ENCODE data around the gene SF1. TPM values are rescaled to one million over a fixed set of nuclear protein-coding genes. Genes with fewer than 3 reads are reported as not detected.

The SF1 gene
- total RNA-seq, 1 donor from 2014 or later: 500 TPM

DNA sequence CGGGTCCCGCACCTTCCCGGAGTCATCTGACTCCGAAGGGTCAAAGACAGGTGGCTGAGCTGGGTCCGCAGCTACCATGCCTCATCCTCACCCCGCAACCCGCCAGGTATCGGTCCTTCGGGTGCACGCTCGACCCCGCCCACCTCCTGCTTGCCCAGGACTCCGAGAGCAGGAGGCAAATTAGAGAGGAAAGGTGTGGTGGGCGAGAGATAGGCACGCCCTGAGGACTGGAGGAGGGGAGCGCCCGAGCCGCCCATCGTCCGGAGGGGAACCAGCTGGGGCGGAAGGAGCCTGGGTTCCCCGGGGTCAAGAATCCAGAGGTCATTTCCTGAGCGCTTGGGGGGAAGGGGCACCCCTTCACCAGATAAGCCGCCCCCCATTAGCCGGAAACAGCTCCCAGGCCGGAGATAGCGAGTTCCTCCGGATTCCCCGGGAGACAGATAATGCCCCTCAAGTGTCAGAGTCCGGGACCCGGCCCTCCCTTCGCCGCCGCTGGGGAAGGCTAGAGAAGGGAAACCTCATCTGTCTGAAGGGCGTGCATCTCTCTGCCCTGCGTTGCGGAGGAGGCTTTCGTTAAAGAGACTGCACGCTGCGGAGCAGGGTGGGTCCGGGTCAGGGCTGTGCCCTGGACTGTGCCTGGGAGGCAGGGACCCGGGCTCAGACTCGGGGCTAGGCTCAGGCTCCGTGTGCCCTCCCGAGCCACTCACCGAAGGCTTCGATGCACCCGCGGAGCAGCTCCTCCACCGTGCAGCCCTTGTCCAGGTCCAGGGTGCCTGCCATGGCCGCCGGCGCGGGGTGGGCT is 36.1 kb downstream of the SF1 start:
- peaks cover 63% of the 10 kb centered on the region for H3K27me3 Mint-ChIP-seq
- H3K4me3 Mint-ChIP-seq (ENCODE audit: low read depth): no peak overlapping the region
- H3K27ac Mint-ChIP-seq: no peak overlapping the region
- peaks cover 8% of the 10 kb centered on the region for H3K4me1 Mint-ChIP-seq (ENCODE audit: low read depth)
- H3K9me3 Mint-ChIP-seq (ENCODE audit: low read depth): no peaks in the 10 kb centered on the region
- no peak for DNase-seq (ENCODE audit: low spot score, unreplicated experiment)
- no peaks in the 10 kb centered on the region for H3K36me3 Mint-ChIP-seq (ENCODE audit: insufficient read depth)
- TF ChIP-seq, protein P1, sequence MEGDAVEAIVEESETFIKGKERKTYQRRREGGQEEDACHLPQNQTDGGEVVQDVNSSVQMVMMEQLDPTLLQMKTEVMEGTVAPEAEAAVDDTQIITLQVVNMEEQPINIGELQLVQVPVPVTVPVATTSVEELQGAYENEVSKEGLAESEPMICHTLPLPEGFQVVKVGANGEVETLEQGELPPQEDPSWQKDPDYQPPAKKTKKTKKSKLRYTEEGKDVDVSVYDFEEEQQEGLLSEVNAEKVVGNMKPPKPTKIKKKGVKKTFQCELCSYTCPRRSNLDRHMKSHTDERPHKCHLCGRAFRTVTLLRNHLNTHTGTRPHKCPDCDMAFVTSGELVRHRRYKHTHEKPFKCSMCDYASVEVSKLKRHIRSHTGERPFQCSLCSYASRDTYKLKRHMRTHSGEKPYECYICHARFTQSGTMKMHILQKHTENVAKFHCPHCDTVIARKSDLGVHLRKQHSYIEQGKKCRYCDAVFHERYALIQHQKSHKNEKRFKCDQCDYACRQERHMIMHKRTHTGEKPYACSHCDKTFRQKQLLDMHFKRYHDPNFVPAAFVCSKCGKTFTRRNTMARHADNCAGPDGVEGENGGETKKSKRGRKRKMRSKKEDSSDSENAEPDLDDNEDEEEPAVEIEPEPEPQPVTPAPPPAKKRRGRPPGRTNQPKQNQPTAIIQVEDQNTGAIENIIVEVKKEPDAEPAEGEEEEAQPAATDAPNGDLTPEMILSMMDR (IDR thresholded peaks at IDR 0.05; ENCODE audit: unreplicated experiment): no peak

DNA sequence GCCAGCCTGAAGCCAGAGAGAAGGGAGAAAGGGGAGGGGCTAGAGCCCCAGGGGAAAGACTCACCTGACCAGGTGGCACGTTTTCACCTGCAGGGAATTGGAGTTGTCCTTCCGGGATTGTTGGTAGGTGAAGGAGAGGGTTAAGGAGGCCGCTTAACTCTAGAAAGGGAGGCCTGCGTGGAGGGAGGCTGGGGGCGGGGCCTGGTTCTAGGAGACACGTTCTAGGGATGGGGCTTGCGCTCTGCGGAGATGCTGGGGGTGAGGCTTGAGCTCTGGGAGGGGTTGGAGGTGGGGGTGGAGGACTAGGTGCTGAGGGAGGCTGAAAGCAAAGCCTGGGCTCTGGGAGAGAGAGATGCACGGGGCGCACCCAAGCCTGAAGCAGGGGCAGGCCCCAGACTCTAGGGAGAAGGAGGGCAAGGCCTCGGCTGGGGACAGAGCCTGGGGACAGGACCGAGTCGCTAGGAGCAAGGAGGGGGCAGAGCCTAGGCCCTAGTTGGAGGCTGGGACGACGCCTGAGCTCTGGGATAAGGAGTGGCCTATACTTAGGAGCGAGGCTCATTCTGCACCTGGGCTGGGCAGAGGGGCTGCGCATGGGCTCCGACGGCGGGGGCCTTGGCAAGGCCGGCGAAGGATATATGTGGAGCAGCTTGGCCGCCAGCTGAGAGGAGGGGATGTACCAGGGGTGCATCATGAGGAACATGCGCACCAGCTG is 36.8 kb downstream of the SF1 start:
- H3K27me3 Mint-ChIP-seq: peaks cover 60% of the 10 kb centered on the region
- H3K36me3 Mint-ChIP-seq (ENCODE audit: insufficient read depth): no peaks in the 10 kb centered on the region
- no peaks in the 10 kb centered on the region for H3K9me3 Mint-ChIP-seq (ENCODE audit: low read depth)
- H3K4me3 Mint-ChIP-seq (ENCODE audit: low read depth): no peak overlapping the region
- peaks cover 8% of the 10 kb centered on the region for H3K4me1 Mint-ChIP-seq (ENCODE audit: low read depth)
- DNase-seq (ENCODE audit: low spot score, unreplicated experiment): no peak
- TF ChIP-seq, protein P1 (IDR thresholded peaks at IDR 0.05; ENCODE audit: unreplicated experiment): no peak
- H3K27ac Mint-ChIP-seq: no peak overlapping the region

DNA sequence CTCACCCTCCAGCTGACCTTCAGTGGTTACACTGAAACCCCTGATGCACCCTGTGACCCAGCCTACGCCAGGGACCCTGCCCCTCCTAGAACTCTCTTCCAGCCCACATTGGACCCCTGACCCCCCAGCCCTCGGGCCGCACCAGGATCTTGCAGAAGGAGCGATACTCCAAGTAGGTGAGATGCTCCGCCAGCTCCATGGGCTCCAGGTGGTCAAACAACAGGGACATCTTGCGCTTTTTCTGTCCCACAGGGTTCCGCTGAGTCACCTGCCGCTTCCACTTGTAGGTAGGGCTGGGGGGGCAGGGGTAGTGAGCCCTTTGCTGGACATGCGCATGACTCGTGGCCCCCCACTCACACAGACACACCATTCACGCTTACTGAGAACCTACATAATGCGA is 38.5 kb downstream of the SF1 start:
- Mint-ChIP-seq H3K4me3 (ENCODE audit: low read depth) (no peak overlapping the region), H3K4me1 (ENCODE audit: low read depth) (peaks cover 5% of the 10 kb centered on the region), H3K9me3 (ENCODE audit: low read depth) (no peaks in the 10 kb centered on the region), H3K27ac (no peak overlapping the region), H3K36me3 (ENCODE audit: insufficient read depth) (no peaks in the 10 kb centered on the region), H3K27me3 (peaks cover 58% of the 10 kb centered on the region)
- TF ChIP-seq, protein P1 (IDR thresholded peaks at IDR 0.05; ENCODE audit: unreplicated experiment): no peak
- DNase-seq (ENCODE audit: low spot score, unreplicated experiment): no peak

DNA sequence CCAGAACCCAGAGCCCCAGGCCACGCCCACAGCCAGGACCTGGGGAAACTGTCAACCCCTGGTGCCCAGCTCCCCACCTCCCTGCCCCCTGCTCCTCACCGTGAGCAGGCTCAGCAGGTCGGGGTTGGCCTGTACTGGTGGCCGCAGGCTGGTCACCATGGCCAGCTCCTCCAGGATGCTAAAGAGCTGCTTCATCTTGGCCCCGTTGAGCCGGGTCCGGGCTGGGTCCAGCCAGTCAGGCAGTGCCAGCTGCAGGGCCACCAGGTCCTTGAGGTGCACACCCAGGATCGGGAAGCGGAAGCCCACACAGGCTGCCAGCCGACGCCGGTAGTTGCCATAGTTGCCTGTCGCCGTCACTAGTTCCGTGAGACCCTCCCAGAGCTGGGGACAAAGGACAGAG is 41.7 kb downstream of the SF1 start:
- no peaks in the 10 kb centered on the region for H3K9me3 Mint-ChIP-seq (ENCODE audit: low read depth)
- no peak for DNase-seq (ENCODE audit: low spot score, unreplicated experiment)
- no peak overlapping the region for H3K4me3 Mint-ChIP-seq (ENCODE audit: low read depth)
- H3K27me3 Mint-ChIP-seq: peaks cover 55% of the 10 kb centered on the region
- H3K27ac Mint-ChIP-seq: no peak overlapping the region
- no peaks in the 10 kb centered on the region for H3K36me3 Mint-ChIP-seq (ENCODE audit: insufficient read depth)
- TF ChIP-seq, protein P1 (IDR thresholded peaks at IDR 0.05; ENCODE audit: unreplicated experiment): no peak
- H3K4me1 Mint-ChIP-seq (ENCODE audit: low read depth): no peaks in the 10 kb centered on the region

DNA sequence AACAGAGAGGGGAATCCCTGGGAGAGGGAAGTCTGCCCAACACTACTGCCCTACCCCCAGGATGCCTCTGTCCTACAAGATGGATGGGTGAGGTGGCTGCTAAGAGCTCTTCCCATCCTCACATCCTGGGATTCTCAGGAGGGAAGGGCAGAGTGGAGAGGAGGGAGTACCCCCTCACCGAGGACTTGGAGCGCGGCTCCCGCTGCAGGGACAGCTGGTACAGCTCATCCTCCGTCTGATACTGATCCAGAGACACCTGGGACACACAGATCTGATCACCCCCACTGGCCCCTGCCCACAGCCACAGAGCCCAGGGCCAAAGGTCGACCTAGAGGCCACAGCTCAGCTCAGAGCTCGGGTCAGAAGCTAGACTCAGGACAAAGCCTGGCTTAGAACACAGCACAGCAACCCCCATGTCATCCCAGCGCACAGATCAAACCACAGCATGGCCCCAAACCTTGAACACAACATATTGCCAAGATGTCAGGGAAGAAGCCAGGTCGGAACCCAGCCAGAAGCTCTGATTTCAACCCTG is 42.5 kb downstream of the SF1 start:
- H3K4me1 Mint-ChIP-seq (ENCODE audit: low read depth): no peaks in the 10 kb centered on the region
- H3K4me3 Mint-ChIP-seq (ENCODE audit: low read depth): no peak overlapping the region
- no peaks in the 10 kb centered on the region for H3K9me3 Mint-ChIP-seq (ENCODE audit: low read depth)
- DNase-seq (ENCODE audit: low spot score, unreplicated experiment): no peak
- peaks cover 52% of the 10 kb centered on the region for H3K27me3 Mint-ChIP-seq
- TF ChIP-seq, protein P1 (IDR thresholded peaks at IDR 0.05; ENCODE audit: unreplicated experiment): no peak
- H3K36me3 Mint-ChIP-seq (ENCODE audit: insufficient read depth): no peaks in the 10 kb centered on the region
- no peak overlapping the region for H3K27ac Mint-ChIP-seq

Data from progenitor cell of endocrine pancreas (in vitro differentiated cells).